Choroid plexus epithelial cell (primary cell): Measurements from ENCODE around the gene RHOC.

Source experiments
- DNase-seq: peaks from one replicate; pipeline ENCODE4 v3.0.0-alpha.2; 2010; ENCODE audit warnings: low read depth
- H3K4me3 ChIP-seq: 2 replicates; pipeline ENCODE4 v1.5.1; 2011; ENCODE audit warnings: low read depth, mild to moderate bottlenecking, control low read depth, low read length, moderate library complexity
- CTCF ChIP-seq: conservative IDR thresholded peaks from 2 replicates; pipeline ENCODE4 v1.5.1; 2011; ENCODE audit warnings: low read depth, mild to moderate bottlenecking, control low read depth, inconsistent platforms, low read length, moderate library complexity

The RHOC gene

GRCh38 chr1:112711670-112712069 is 4.7 kb upstream of the RHOC start:
- H3K4me3 ChIP-seq = no peak overlapping the region
- DNase-seq = no peak
- no peak for TF ChIP-seq CTCF

GRCh38 chr1:112711041-112711440 is 4.1 kb upstream of the RHOC start:
- no peak overlapping the region for H3K4me3 ChIP-seq
- TF ChIP-seq CTCF = no peak
- DNase-seq = no peak

GRCh38 chr1:112710586-112710985 is 3.7 kb upstream of the RHOC start:
- DNase-seq = no peak
- no peak for TF ChIP-seq CTCF
- H3K4me3 ChIP-seq = no peak overlapping the region

GRCh38 chr1:112710159-112710558 is 3.2 kb upstream of the RHOC start:
- DNase-seq = no peak
- no peak for TF ChIP-seq CTCF
- no peak overlapping the region for H3K4me3 ChIP-seq

GRCh38 chr1:112708489-112708888 is 1.6 kb upstream of the RHOC start:
- no peak for TF ChIP-seq CTCF
- no peak for DNase-seq

GRCh38 chr1:112708002-112708448 is 1.1 kb upstream of the RHOC start:
- DNase-seq = no peak
- no peak overlapping the region for H3K4me3 ChIP-seq
- TF ChIP-seq CTCF = no peak

More at GRCh38 chr1:112708489-112708888, 1.6 kb upstream of the RHOC start:
- no peak overlapping the region for H3K4me3 ChIP-seq

GRCh38 chr1:112707221-112708001 is 484 bp upstream of the RHOC start:
- DNase-seq = peak; percentile 91
- peak overlapping the region; percentile 90 for H3K4me3 ChIP-seq
- TF ChIP-seq CTCF = peak; percentile 85
